ENCODE data around the gene EFCAB5. TPM values are rescaled to one million over a fixed set of nuclear protein-coding genes. Genes with fewer than 3 reads are reported as not detected.
"Not testable (repeated sequence)": the region's sequence is repeated elsewhere in the genome, so short reads cannot be mapped to it uniquely, and the experiment has no call there.

Gene EFCAB5
- polyA plus RNA-seq (2012; ENCODE audit: low read depth, missing spikeins) = 0.21 TPM

- FAIRE-seq = no peak
- no peak for DNase-seq (ENCODE audit: insufficient read length, low spot score)
- TF ChIP-seq PAX5 (IDR thresholded peaks at IDR 0.05; ENCODE audit: insufficient read depth, low read length, severe bottlenecking) (no peak), POLR2A (IDR thresholded peaks at IDR 0.05; ENCODE audit: low read depth, low read length) (no peak), POU2F2 (IDR thresholded peaks at IDR 0.05; ENCODE audit: low read depth, low read length) (no peak), TAF1 (IDR thresholded peaks at IDR 0.05; ENCODE audit: low read depth, low read length) (no peak), SPI1 (IDR thresholded peaks at IDR 0.05; ENCODE audit: low read depth, low read length) (no peak), POLR2AphosphoS5 (IDR thresholded peaks at IDR 0.05; ENCODE audit: low read depth, low read length) (no peak)
Observed at GRCh38 chr17:29941334-29941733, at the start of gene EFCAB5. Gene EFCAB5 (plus strand): TSS chr17:29941634. CDS start chr17:29941797, 163 bp downstream.

- no peak for DNase-seq (ENCODE audit: insufficient read length, low spot score)
- no peak for TF ChIP-seq TAF1 (IDR thresholded peaks at IDR 0.05; ENCODE audit: low read depth, low read length)
- TF ChIP-seq POLR2A (IDR thresholded peaks at IDR 0.05; ENCODE audit: low read depth, low read length) = no peak
- no peak for TF ChIP-seq POU2F2 (IDR thresholded peaks at IDR 0.05; ENCODE audit: low read depth, low read length)
- no peak for TF ChIP-seq SPI1 (IDR thresholded peaks at IDR 0.05; ENCODE audit: low read depth, low read length)
- TF ChIP-seq PAX5 (IDR thresholded peaks at IDR 0.05; ENCODE audit: insufficient read depth, low read length, severe bottlenecking) = no peak
- TF ChIP-seq POLR2AphosphoS5 (IDR thresholded peaks at IDR 0.05; ENCODE audit: low read depth, low read length) = no peak
- FAIRE-seq = no peak
Observed at GRCh38 chr17:29892201-29892600, 49.2 kb upstream of the EFCAB5 start.

- FAIRE-seq; DNase-seq (ENCODE audit: insufficient read length, low spot score): not testable (repeated sequence)
Observed at GRCh38 chr17:29897136-29897535, 44.3 kb upstream of the EFCAB5 start.

GRCh38 chr17:29903471-29903870, 38.0 kb upstream of the EFCAB5 start:
- no peak for DNase-seq (ENCODE audit: insufficient read length, low spot score)
- TF ChIP-seq PAX5 (IDR thresholded peaks at IDR 0.05; ENCODE audit: insufficient read depth, low read length, severe bottlenecking) (no peak), POLR2A (IDR thresholded peaks at IDR 0.05; ENCODE audit: low read depth, low read length) (no peak), POU2F2 (IDR thresholded peaks at IDR 0.05; ENCODE audit: low read depth, low read length) (no peak), TAF1 (IDR thresholded peaks at IDR 0.05; ENCODE audit: low read depth, low read length) (no peak), SPI1 (IDR thresholded peaks at IDR 0.05; ENCODE audit: low read depth, low read length) (no peak), POLR2AphosphoS5 (IDR thresholded peaks at IDR 0.05; ENCODE audit: low read depth, low read length) (no peak)
- no peak for FAIRE-seq

- FAIRE-seq (no peak), DNase-seq (ENCODE audit: insufficient read length, low spot score) (no peak)
- TF ChIP-seq POLR2AphosphoS5 (IDR thresholded peaks at IDR 0.05; ENCODE audit: low read depth, low read length) (no peak), PAX5 (IDR thresholded peaks at IDR 0.05; ENCODE audit: insufficient read depth, low read length, severe bottlenecking) (no peak), TAF1 (IDR thresholded peaks at IDR 0.05; ENCODE audit: low read depth, low read length) (no peak), POU2F2 (IDR thresholded peaks at IDR 0.05; ENCODE audit: low read depth, low read length) (no peak), SPI1 (IDR thresholded peaks at IDR 0.05; ENCODE audit: low read depth, low read length) (no peak), POLR2A (IDR thresholded peaks at IDR 0.05; ENCODE audit: low read depth, low read length) (no peak)
Observed at GRCh38 chr17:29905086-29905878, 36.2 kb upstream of the EFCAB5 start.

- no peak for TF ChIP-seq POU2F2 (IDR thresholded peaks at IDR 0.05; ENCODE audit: low read depth, low read length)
- TF ChIP-seq TAF1 (IDR thresholded peaks at IDR 0.05; ENCODE audit: low read depth, low read length) = no peak
- TF ChIP-seq POLR2AphosphoS5 (IDR thresholded peaks at IDR 0.05; ENCODE audit: low read depth, low read length) = no peak
- TF ChIP-seq PAX5 (IDR thresholded peaks at IDR 0.05; ENCODE audit: insufficient read depth, low read length, severe bottlenecking) = no peak
- TF ChIP-seq POLR2A (IDR thresholded peaks at IDR 0.05; ENCODE audit: low read depth, low read length) = no peak
- no peak for TF ChIP-seq SPI1 (IDR thresholded peaks at IDR 0.05; ENCODE audit: low read depth, low read length)
- no peak for FAIRE-seq
- DNase-seq (ENCODE audit: insufficient read length, low spot score) = no peak
Observed at GRCh38 chr17:29905879-29906167, 35.6 kb upstream of the EFCAB5 start.

- no peak for FAIRE-seq
- TF ChIP-seq POU2F2 (IDR thresholded peaks at IDR 0.05; ENCODE audit: low read depth, low read length) = no peak
- TF ChIP-seq TAF1 (IDR thresholded peaks at IDR 0.05; ENCODE audit: low read depth, low read length) = no peak
- no peak for TF ChIP-seq SPI1 (IDR thresholded peaks at IDR 0.05; ENCODE audit: low read depth, low read length)
- no peak for TF ChIP-seq POLR2AphosphoS5 (IDR thresholded peaks at IDR 0.05; ENCODE audit: low read depth, low read length)
- no peak for TF ChIP-seq PAX5 (IDR thresholded peaks at IDR 0.05; ENCODE audit: insufficient read depth, low read length, severe bottlenecking)
- no peak for TF ChIP-seq POLR2A (IDR thresholded peaks at IDR 0.05; ENCODE audit: low read depth, low read length)
- no peak for DNase-seq (ENCODE audit: insufficient read length, low spot score)
Observed at GRCh38 chr17:29906969-29907368, 34.5 kb upstream of the EFCAB5 start.

- FAIRE-seq (no peak), DNase-seq (ENCODE audit: insufficient read length, low spot score) (no peak)
- TF ChIP-seq POLR2A (IDR thresholded peaks at IDR 0.05; ENCODE audit: low read depth, low read length) (no peak), SPI1 (IDR thresholded peaks at IDR 0.05; ENCODE audit: low read depth, low read length) (no peak), PAX5 (IDR thresholded peaks at IDR 0.05; ENCODE audit: insufficient read depth, low read length, severe bottlenecking) (no peak), POLR2AphosphoS5 (IDR thresholded peaks at IDR 0.05; ENCODE audit: low read depth, low read length) (no peak), POU2F2 (IDR thresholded peaks at IDR 0.05; ENCODE audit: low read depth, low read length) (no peak), TAF1 (IDR thresholded peaks at IDR 0.05; ENCODE audit: low read depth, low read length) (no peak)
Observed at GRCh38 chr17:29909236-29910003, 32.0 kb upstream of the EFCAB5 start.

GRCh38 chr17:29911641-29912177, 29.7 kb upstream of the EFCAB5 start:
- DNase-seq (ENCODE audit: insufficient read length, low spot score) (no peak), FAIRE-seq (no peak)
- no peak for TF ChIP-seq PAX5 (IDR thresholded peaks at IDR 0.05; ENCODE audit: insufficient read depth, low read length, severe bottlenecking)
- TF ChIP-seq POLR2AphosphoS5 (IDR thresholded peaks at IDR 0.05; ENCODE audit: low read depth, low read length) = no peak
- no peak for TF ChIP-seq SPI1 (IDR thresholded peaks at IDR 0.05; ENCODE audit: low read depth, low read length)
- TF ChIP-seq TAF1 (IDR thresholded peaks at IDR 0.05; ENCODE audit: low read depth, low read length) = no peak
- TF ChIP-seq POU2F2 (IDR thresholded peaks at IDR 0.05; ENCODE audit: low read depth, low read length) = no peak
- TF ChIP-seq POLR2A (IDR thresholded peaks at IDR 0.05; ENCODE audit: low read depth, low read length) = no peak

Measured in GM12891 (cell line).